ENCODE results near the gene C4BPA.

DNA sequence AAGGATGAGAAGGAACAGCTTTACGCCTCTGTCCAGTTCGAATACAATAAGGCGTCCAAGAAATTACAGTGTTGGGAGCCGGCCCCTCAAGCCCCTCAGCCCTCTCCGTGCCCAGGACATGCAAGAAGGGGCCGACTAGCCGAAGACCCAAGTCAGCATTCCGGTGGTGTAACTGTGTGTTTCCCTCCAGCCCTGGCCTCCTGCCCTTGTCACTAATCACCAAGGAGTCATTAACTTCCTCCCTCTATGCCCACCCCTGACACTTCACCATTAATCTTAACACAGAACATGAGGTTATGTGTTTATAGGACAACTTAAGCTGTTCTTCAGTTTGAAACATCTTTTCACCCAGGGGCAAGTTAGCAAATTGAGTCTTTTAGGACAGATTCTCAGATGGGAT lies 31.8 kb upstream of the C4BPA start:
- TF ChIP-seq ZNF561 (tag by site-specific recombination; IDR thresholded peaks at IDR 0.05; ENCODE audit: borderline replicate concordance) = no peak
- TF ChIP-seq, protein P1, sequence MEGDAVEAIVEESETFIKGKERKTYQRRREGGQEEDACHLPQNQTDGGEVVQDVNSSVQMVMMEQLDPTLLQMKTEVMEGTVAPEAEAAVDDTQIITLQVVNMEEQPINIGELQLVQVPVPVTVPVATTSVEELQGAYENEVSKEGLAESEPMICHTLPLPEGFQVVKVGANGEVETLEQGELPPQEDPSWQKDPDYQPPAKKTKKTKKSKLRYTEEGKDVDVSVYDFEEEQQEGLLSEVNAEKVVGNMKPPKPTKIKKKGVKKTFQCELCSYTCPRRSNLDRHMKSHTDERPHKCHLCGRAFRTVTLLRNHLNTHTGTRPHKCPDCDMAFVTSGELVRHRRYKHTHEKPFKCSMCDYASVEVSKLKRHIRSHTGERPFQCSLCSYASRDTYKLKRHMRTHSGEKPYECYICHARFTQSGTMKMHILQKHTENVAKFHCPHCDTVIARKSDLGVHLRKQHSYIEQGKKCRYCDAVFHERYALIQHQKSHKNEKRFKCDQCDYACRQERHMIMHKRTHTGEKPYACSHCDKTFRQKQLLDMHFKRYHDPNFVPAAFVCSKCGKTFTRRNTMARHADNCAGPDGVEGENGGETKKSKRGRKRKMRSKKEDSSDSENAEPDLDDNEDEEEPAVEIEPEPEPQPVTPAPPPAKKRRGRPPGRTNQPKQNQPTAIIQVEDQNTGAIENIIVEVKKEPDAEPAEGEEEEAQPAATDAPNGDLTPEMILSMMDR (tag by site-specific recombination; IDR thresholded peaks at IDR 0.05) = no peak
- TF ChIP-seq ZNF529 (tag by site-specific recombination; IDR thresholded peaks at IDR 0.05; ENCODE audit: insufficient replicate concordance) = no peak
- no peak for TF ChIP-seq ZNF223 (tag by site-specific recombination; IDR thresholded peaks at IDR 0.05)
- TF ChIP-seq ZNF830 (tag by site-specific recombination; IDR thresholded peaks at IDR 0.05; ENCODE audit: low read depth) = no peak
- TF ChIP-seq, protein P2, sequence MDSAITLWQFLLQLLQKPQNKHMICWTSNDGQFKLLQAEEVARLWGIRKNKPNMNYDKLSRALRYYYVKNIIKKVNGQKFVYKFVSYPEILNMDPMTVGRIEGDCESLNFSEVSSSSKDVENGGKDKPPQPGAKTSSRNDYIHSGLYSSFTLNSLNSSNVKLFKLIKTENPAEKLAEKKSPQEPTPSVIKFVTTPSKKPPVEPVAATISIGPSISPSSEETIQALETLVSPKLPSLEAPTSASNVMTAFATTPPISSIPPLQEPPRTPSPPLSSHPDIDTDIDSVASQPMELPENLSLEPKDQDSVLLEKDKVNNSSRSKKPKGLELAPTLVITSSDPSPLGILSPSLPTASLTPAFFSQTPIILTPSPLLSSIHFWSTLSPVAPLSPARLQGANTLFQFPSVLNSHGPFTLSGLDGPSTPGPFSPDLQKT (IDR thresholded peaks at IDR 0.05; ENCODE audit: borderline replicate concordance, low read depth, low read length) = no peak
- TF ChIP-seq, protein P3, sequence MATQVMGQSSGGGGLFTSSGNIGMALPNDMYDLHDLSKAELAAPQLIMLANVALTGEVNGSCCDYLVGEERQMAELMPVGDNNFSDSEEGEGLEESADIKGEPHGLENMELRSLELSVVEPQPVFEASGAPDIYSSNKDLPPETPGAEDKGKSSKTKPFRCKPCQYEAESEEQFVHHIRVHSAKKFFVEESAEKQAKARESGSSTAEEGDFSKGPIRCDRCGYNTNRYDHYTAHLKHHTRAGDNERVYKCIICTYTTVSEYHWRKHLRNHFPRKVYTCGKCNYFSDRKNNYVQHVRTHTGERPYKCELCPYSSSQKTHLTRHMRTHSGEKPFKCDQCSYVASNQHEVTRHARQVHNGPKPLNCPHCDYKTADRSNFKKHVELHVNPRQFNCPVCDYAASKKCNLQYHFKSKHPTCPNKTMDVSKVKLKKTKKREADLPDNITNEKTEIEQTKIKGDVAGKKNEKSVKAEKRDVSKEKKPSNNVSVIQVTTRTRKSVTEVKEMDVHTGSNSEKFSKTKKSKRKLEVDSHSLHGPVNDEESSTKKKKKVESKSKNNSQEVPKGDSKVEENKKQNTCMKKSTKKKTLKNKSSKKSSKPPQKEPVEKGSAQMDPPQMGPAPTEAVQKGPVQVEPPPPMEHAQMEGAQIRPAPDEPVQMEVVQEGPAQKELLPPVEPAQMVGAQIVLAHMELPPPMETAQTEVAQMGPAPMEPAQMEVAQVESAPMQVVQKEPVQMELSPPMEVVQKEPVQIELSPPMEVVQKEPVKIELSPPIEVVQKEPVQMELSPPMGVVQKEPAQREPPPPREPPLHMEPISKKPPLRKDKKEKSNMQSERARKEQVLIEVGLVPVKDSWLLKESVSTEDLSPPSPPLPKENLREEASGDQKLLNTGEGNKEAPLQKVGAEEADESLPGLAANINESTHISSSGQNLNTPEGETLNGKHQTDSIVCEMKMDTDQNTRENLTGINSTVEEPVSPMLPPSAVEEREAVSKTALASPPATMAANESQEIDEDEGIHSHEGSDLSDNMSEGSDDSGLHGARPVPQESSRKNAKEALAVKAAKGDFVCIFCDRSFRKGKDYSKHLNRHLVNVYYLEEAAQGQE (tag by site-specific recombination; IDR thresholded peaks at IDR 0.05) = no peak
- no peak for TF ChIP-seq KLF9 (tag by site-specific recombination; IDR thresholded peaks at IDR 0.05; ENCODE audit: low read depth)
- no peak for TF ChIP-seq ZNF621 (tag by site-specific recombination; IDR thresholded peaks at IDR 0.05)
- TF ChIP-seq ZFP37 (tag by site-specific recombination; IDR thresholded peaks at IDR 0.05) = no peak
- no peak for TF ChIP-seq ZNF629 (tag by site-specific recombination; IDR thresholded peaks at IDR 0.05)

Measured in HEK293 (cell line).